A549 (cell line): ENCODE results near the gene CRMP1.

Experiments used
- CTCF ChIP-seq: fragments of >200 bp; sonication (Bioruptor Twin); formaldehyde crosslinking; IDR thresholded peaks from 3 replicates; pipeline ENCODE4 v1.5.1; 2016
- HOXB13 ChIP-seq: fragments of 250-450 bp; sonication (Bioruptor Pico); IDR thresholded peaks from 2 replicates; pipeline ENCODE4 v1.5.0; 2020; ENCODE audit warnings: low read depth, mild to moderate bottlenecking, moderate library complexity
- NR3C1 ChIP-seq: fragments of >200 bp; sonication (Bioruptor Twin); formaldehyde crosslinking; IDR thresholded peaks from 3 replicates; pipeline ENCODE4 v1.6.1; 2017
- SREBF2 ChIP-seq: fragments of 450-650 bp; IDR thresholded peaks from 2 replicates; pipeline ENCODE4 v1.6.1; 2014; ENCODE audit warnings: mild to moderate bottlenecking, moderate library complexity

GRCh38 chr4:5810770-5811430, 82.0 kb downstream of the CRMP1 start:
- no peak for TF ChIP-seq SREBF2
- TF ChIP-seq CTCF: no peak
- TF ChIP-seq NR3C1: no peak
- TF ChIP-seq HOXB13 (CRISPR knock-in tag): no peak
